ENCODE data around the gene TBX10. TPM values are rescaled to one million over a fixed set of nuclear protein-coding genes. Genes with fewer than 3 reads are reported as not detected.
"Not testable (repeated sequence)": the region's sequence is repeated elsewhere in the genome, so short reads cannot be mapped to it uniquely, and the experiment has no call there.

The TBX10 gene
- total RNA-seq, 1 experiment from 2014 or later: not detected

- ChIA-PET CTCF (interaction anchor here (1.2 kb wide), 1 partner anchor 10 kb away, joined by 3 read pairs; no protein-coding TSS in a partner anchor), RAD21 (ENCODE audit: low non-redundant PET in 1 of 2, low total read pairs in 2 of 2, uncharacterized antibody in 2 of 2, unreplicated experiment in 2 of 2) (no interaction called here), POLR2A (no interaction called here)
- Histone ChIP-seq H3K27me3 (ENCODE audit: insufficient read depth, low read length) (no peaks in the 10 kb centered on the region), H3K4me1 (ENCODE audit: control insufficient read depth in 1 of 2, insufficient read depth in 2 of 2, low read length in 2 of 2) (peaks cover 6 to 20% of the 10 kb centered on the region in 2 experiments), H3K4me3 (replicated peaks in 1 of 2; ENCODE audit: low read depth in 1 of 2, low read length in 2 of 2) (no peak overlapping the region), H3K9ac (ENCODE audit: low read length) (no peak overlapping the region), H3K9me2 (ENCODE audit: insufficient read depth) (no peaks in the 10 kb centered on the region), H3K36me3 (ENCODE audit: control insufficient read depth in 1 of 2, insufficient read depth in 2 of 2, low read length in 2 of 2) (peaks cover 10 to 14% of the 10 kb centered on the region in 2 experiments; a peak in 3 of 4 replicates), H4K20me1 (ENCODE audit: insufficient read depth) (no peaks in the 10 kb centered on the region), H3K4me2 (ENCODE audit: low read length) (no peak overlapping the region), H3K9me3 (ENCODE audit: control insufficient read depth in 1 of 2, insufficient read depth in 1 of 2, low read depth in 1 of 2, low read length in 2 of 2) (no peaks in the 10 kb centered on the region), H3K79me2 (ENCODE audit: insufficient read depth, low read length) (peaks cover 27% of the 10 kb centered on the region), H3K27ac (ENCODE audit: low read depth, low read length) (no peak overlapping the region), H2AFZ (ENCODE audit: low read depth, low read length, poor library complexity, severe bottlenecking) (no peak overlapping the region)
- no TSS peak for BruUV-seq (replicated peaks)
- DNase-seq (ENCODE audit: low read depth, low spot score): no peak
- ATAC-seq: no peak
- TF ChIP-seq YY1 (IDR thresholded peaks at IDR 0.05; ENCODE audit: extremely low read depth, insufficient replicate concordance, low read depth, low read length) (no peak), ZFX (IDR thresholded peaks at IDR 0.05) (no peak), CEBPB (IDR thresholded peaks at IDR 0.05; ENCODE audit: low read depth) (no peak), ATF3 (IDR thresholded peaks at IDR 0.05) (no peak), POLR2A (IDR thresholded peaks at IDR 0.05; ENCODE audit: borderline replicate concordance, extremely low read depth, insufficient read depth, insufficient read length) (no peak), POLR2AphosphoS5 (IDR thresholded peaks at IDR 0.05; ENCODE audit: low read depth, low read length) (no peak), SIN3A (IDR thresholded peaks at IDR 0.05; ENCODE audit: low read depth) (no peak), FOSL1 (IDR thresholded peaks at IDR 0.05; ENCODE audit: low read depth) (no peak), CBX3 (IDR thresholded peaks at IDR 0.05; ENCODE audit: low read depth) (no peak), ZNF274 (IDR thresholded peaks at IDR 0.05; ENCODE audit: low read depth, low read length) (no peak)
- intact Hi-C loops (cut with micrococcal nuclease): no loop called here
These were observed 34.7 kb downstream of the TBX10 start for GRCh38 chr11:67604815-67605214.

GRCh38 chr11:67604119-67604518 lies 35.4 kb downstream of the TBX10 start:
- Histone ChIP-seq H3K4me1 (ENCODE audit: control insufficient read depth in 1 of 2, insufficient read depth in 2 of 2, low read length in 2 of 2) (peaks cover 6 to 20% of the 10 kb centered on the region in 2 experiments), H3K79me2 (ENCODE audit: insufficient read depth, low read length) (peaks cover 24% of the 10 kb centered on the region)
- H3K27ac ChIP-seq (ENCODE audit: low read depth, low read length); POLR2A ChIA-PET; intact Hi-C loops (cut with micrococcal nuclease); DNase-seq (ENCODE audit: low read depth, low spot score); H3K9me3 ChIP-seq (ENCODE audit: control insufficient read depth in 1 of 2, insufficient read depth in 1 of 2, low read depth in 1 of 2, low read length in 2 of 2); H3K9ac ChIP-seq (ENCODE audit: low read length); H2AFZ ChIP-seq (ENCODE audit: low read depth, low read length, poor library complexity, severe bottlenecking); BruUV-seq (replicated peaks); H3K4me2 ChIP-seq (ENCODE audit: low read length); H3K36me3 ChIP-seq (ENCODE audit: control insufficient read depth in 1 of 2, insufficient read depth in 2 of 2, low read length in 2 of 2); H4K20me1 ChIP-seq (ENCODE audit: insufficient read depth); ATAC-seq; CTCF ChIA-PET; H3K4me3 ChIP-seq (replicated peaks in 1 of 2; ENCODE audit: low read depth in 1 of 2, low read length in 2 of 2); H3K27me3 ChIP-seq (ENCODE audit: insufficient read depth, low read length); H3K9me2 ChIP-seq (ENCODE audit: insufficient read depth): not testable (repeated sequence)
- RAD21 ChIA-PET (ENCODE audit: low non-redundant PET in 1 of 2, low total read pairs in 2 of 2, uncharacterized antibody in 2 of 2, unreplicated experiment in 2 of 2): interaction anchor here in 1 of 2 experiments (0.6 kb wide), 1 partner anchor 31 kb away, joined by 3 read pairs; no protein-coding TSS in a partner anchor

All from HCT116 (cell line).